MCF 10A (cell line): ENCODE measurements around the gene RAPGEF1. TPM values are rescaled to one million over a fixed set of nuclear protein-coding genes. Genes with fewer than 3 reads are reported as not detected.

Source experiments
- BruUV-seq: library from RNA; stranded (reverse); fragments of 400-500 nt; replicated peaks from 2 replicates; lab custom pipeline; 2021; lab: Mats Ljungman, UMichigan
- CTCF ChIA-PET: fragments of 300-600 bp; sonication (Branson Sonifier 250); formaldehyde crosslinking; extraction: SDS; loops from one replicate; lab custom pipeline; 2021; ENCODE audit warnings: antibody characterized with exemption, inconsistent platforms; lab: Yijun Ruan, JAX
- POLR2A ChIA-PET: fragments of 300-600, 350-650 bp; sonication (Branson Sonifier 250); formaldehyde crosslinking; extraction: SDS; loops from one replicate; lab custom pipeline; 2020; ENCODE audit warnings: antibody characterized with exemption, inconsistent platforms; lab: Yijun Ruan, JAX
- DNase-seq: peaks from one replicate; pipeline ENCODE4 v3.0.0-alpha.2; 2018; ENCODE audit not compliant: unreplicated experiment
- H3K27ac Mint-ChIP-seq: one replicate; pipeline ENCODE4 v1.8.0; 2022; ENCODE audit warnings: mild to moderate bottlenecking, low read depth, mixed read lengths; ENCODE audit not compliant: unreplicated experiment
- H3K27me3 Mint-ChIP-seq: one replicate; pipeline ENCODE4 v1.8.0; 2022; ENCODE audit warnings: mixed read lengths; ENCODE audit not compliant: insufficient read depth, unreplicated experiment
- H3K36me3 Mint-ChIP-seq: one replicate; pipeline ENCODE4 v1.8.0; 2022; ENCODE audit warnings: mild to moderate bottlenecking, moderate library complexity, mixed read lengths; ENCODE audit not compliant: insufficient read depth, unreplicated experiment
- H3K4me1 Mint-ChIP-seq: one replicate; pipeline ENCODE4 v1.8.0; 2022; ENCODE audit warnings: mixed read lengths; ENCODE audit not compliant: insufficient read depth, unreplicated experiment
- H3K4me3 Mint-ChIP-seq: one replicate; pipeline ENCODE4 v1.8.0; 2022; ENCODE audit warnings: mild to moderate bottlenecking, moderate library complexity, mixed read lengths; ENCODE audit not compliant: unreplicated experiment
- H3K9me3 Mint-ChIP-seq: one replicate; pipeline ENCODE4 v1.8.0; 2022; ENCODE audit warnings: mixed read lengths; ENCODE audit not compliant: unreplicated experiment
- intact Hi-C: fragments of 100-400 bp; cut with micrococcal nuclease; formaldehyde crosslinking; loops from 2 replicates; pipeline ENCODE4 v1.14.1; 2022
- total RNA-seq: library from RNA; stranded (reverse); gene quantifications from 2 replicates; pipeline ENCODE4 v1.2.3, GENCODE V29; 2022
- TF ChIP-seq, protein P1 (sequence below): fragments of 200-600 bp; IDR thresholded peaks from one replicate; pipeline ENCODE4 v1.8.0; 2022; ENCODE audit warnings: antibody characterized with exemption, mild to moderate bottlenecking; ENCODE audit not compliant: unreplicated experiment

The RAPGEF1 gene
- total RNA-seq, 1 experiment from 2014 or later = 55.4 TPM

- Mint-ChIP-seq H3K27me3 (no peaks in the 10 kb centered on the region), H3K9me3 (no peaks in the 10 kb centered on the region), H3K4me1 (peaks cover 56% of the 10 kb centered on the region), H3K36me3 (peaks cover 4% of the 10 kb centered on the region), H3K4me3 (peak overlapping the region; percentile 52), H3K27ac (peak overlapping the region; percentile 72)
- CTCF ChIA-PET = interaction anchor here (0.8 to 1.4 kb wide), 3 partner anchors 17 to 143 kb away, joined by 3 to 4 read pairs (median 3); no protein-coding TSS in a partner anchor
- intact Hi-C loops = loop anchor here (5.0 kb wide), 1 partner anchor 82 kb away; no protein-coding TSS in a partner anchor
- peak; percentile 68 for DNase-seq
- POLR2A ChIA-PET = interaction anchor here (0.9 to 4.7 kb wide), 10 partner anchors 20 to 361 kb away, joined by 3 to 57 read pairs (median 16); no protein-coding TSS in a partner anchor
- TF ChIP-seq, protein P1, sequence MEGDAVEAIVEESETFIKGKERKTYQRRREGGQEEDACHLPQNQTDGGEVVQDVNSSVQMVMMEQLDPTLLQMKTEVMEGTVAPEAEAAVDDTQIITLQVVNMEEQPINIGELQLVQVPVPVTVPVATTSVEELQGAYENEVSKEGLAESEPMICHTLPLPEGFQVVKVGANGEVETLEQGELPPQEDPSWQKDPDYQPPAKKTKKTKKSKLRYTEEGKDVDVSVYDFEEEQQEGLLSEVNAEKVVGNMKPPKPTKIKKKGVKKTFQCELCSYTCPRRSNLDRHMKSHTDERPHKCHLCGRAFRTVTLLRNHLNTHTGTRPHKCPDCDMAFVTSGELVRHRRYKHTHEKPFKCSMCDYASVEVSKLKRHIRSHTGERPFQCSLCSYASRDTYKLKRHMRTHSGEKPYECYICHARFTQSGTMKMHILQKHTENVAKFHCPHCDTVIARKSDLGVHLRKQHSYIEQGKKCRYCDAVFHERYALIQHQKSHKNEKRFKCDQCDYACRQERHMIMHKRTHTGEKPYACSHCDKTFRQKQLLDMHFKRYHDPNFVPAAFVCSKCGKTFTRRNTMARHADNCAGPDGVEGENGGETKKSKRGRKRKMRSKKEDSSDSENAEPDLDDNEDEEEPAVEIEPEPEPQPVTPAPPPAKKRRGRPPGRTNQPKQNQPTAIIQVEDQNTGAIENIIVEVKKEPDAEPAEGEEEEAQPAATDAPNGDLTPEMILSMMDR = no peak
- no TSS peak for BruUV-seq
Observed at GRCh38 chr9:131734165-131734610, 5.7 kb downstream of the RAPGEF1 start.

DNA sequence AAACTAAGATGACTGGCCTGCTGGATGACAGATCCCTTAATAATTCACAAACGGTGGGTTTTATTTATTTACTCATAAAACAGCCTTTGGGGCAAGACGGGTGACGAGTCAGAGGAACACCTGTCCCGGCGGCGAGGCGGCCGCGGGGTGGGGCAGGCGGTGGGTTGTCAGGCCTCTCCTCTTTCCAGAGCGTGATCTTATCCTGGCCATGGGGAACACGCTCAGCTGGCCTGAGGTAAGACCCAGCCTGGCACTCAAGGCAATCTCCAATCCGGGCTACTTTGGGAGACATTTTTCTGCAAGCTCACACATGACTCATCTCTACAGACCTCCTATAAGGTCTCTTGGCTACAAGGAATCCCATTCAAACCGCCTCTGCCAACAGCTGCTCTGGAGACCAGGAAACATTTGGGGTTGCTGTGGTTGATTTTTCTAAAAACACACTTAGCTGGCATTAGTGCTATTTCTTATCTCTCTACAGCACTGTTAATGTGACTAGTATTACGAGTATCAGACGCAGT lies 6.3 kb downstream of the RAPGEF1 start:
- BruUV-seq = no TSS peak
- CTCF ChIA-PET = interaction anchor here (0.8 to 1.4 kb wide), 5 partner anchors 11 to 142 kb away, joined by 3 to 4 read pairs (median 3); no protein-coding TSS in a partner anchor
- intact Hi-C loops = loop anchor here (1.0 to 5.0 kb wide), 2 partner anchors 19 to 81 kb away; no protein-coding TSS in a partner anchor
- Mint-ChIP-seq H3K27ac (peak overlapping the region; percentile 72), H3K27me3 (no peaks in the 10 kb centered on the region), H3K9me3 (no peaks in the 10 kb centered on the region), H3K4me3 (peak overlapping the region; percentile 52), H3K4me1 (peaks cover 56% of the 10 kb centered on the region), H3K36me3 (peaks cover 4% of the 10 kb centered on the region)
- peak; percentile 90 for DNase-seq
- POLR2A ChIA-PET = interaction anchor here (0.9 to 4.7 kb wide), 11 partner anchors 19 to 360 kb away, joined by 3 to 57 read pairs (median 11); no protein-coding TSS in a partner anchor
- TF ChIP-seq, protein P1 = no peak

- Mint-ChIP-seq H3K36me3 (peaks cover 4% of the 10 kb centered on the region), H3K27me3 (no peaks in the 10 kb centered on the region), H3K9me3 (no peaks in the 10 kb centered on the region), H3K27ac (peak overlapping the region; percentile 72), H3K4me1 (peaks cover 62% of the 10 kb centered on the region), H3K4me3 (peak overlapping the region; percentile 43)
- ChIA-PET CTCF (interaction anchor here (0.6 to 1.6 kb wide), 10 partner anchors 11 to 141 kb away, joined by 3 to 12 read pairs (median 3); no protein-coding TSS in a partner anchor), POLR2A (interaction anchor here (0.7 to 4.7 kb wide), 18 partner anchors 11 to 141 kb away, joined by 3 to 57 read pairs (median 10); no protein-coding TSS in a partner anchor)
- intact Hi-C loops = loop anchor here (1.0 to 5.0 kb wide), 2 partner anchors 18 to 80 kb away; no protein-coding TSS in a partner anchor
- no peak for DNase-seq
- TF ChIP-seq, protein P1 = no peak
- no TSS peak for BruUV-seq
Observed at GRCh38 chr9:131732636-131733289, 7.1 kb downstream of the RAPGEF1 start.
